ENCODE data around the gene L3MBTL4. TPM values are rescaled to one million over a fixed set of nuclear protein-coding genes. Genes with fewer than 3 reads are reported as not detected.

The L3MBTL4 gene
- polyA plus RNA-seq, 1 donor from 2014 or later: 0.61 TPM

DNA sequence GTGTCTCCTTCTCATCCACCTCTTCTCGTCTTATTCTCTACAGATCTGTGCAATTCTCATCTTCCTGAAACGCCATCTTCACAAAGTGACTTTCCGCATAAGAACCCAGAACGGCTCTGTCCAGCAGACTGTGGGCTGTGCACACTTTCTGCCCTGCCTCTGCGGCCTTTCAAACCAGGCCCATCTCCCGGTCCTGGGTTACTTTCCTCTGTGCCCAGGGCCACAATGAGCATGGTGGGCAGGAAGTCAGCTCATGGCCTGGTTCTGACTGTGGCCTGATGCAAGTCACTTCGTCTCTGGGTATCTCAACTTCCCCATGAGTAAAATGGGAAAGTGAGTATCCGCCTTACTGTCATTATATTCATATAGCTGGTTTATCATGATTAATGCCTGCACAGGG lies 447.7 kb downstream of the L3MBTL4 start:
- no peak overlapping the region for H3K27ac Mint-ChIP-seq
- H3K36me3 Mint-ChIP-seq: no peaks in the 10 kb centered on the region
- peaks cover 2% of the 10 kb centered on the region for H3K27me3 Mint-ChIP-seq
- H3K4me3 Mint-ChIP-seq: no peak overlapping the region
- peaks cover 0 to under 1% (median 0%) of the 10 kb centered on the region in 3 donors for H3K4me1 Mint-ChIP-seq
- no peaks in the 10 kb centered on the region for H3K9me3 Mint-ChIP-seq

- no peaks in the 10 kb centered on the region for H3K4me1 Mint-ChIP-seq
- peaks cover 2% of the 10 kb centered on the region for H3K27me3 Mint-ChIP-seq
- H3K36me3 Mint-ChIP-seq: no peaks in the 10 kb centered on the region
- no peak overlapping the region for H3K27ac Mint-ChIP-seq
- H3K4me3 Mint-ChIP-seq: no peak overlapping the region
- no peaks in the 10 kb centered on the region for H3K9me3 Mint-ChIP-seq
Observed at GRCh38 chr18:5966514-5966913, 448.2 kb downstream of the L3MBTL4 start.

GRCh38 chr18:5964996-5965395 lies 449.7 kb downstream of the L3MBTL4 start:
- Mint-ChIP-seq H3K9me3 (no peaks in the 10 kb centered on the region), H3K27me3 (no peaks in the 10 kb centered on the region), H3K4me3 (no peak overlapping the region), H3K27ac (no peak overlapping the region), H3K36me3 (no peaks in the 10 kb centered on the region), H3K4me1 (no peaks in the 10 kb centered on the region)

- Mint-ChIP-seq H3K4me3 (no peak overlapping the region), H3K27ac (no peak overlapping the region), H3K4me1 (no peaks in the 10 kb centered on the region), H3K9me3 (no peaks in the 10 kb centered on the region), H3K27me3 (no peaks in the 10 kb centered on the region), H3K36me3 (no peaks in the 10 kb centered on the region)
Observed at GRCh38 chr18:5964596-5964995, 450.1 kb downstream of the L3MBTL4 start.

DNA sequence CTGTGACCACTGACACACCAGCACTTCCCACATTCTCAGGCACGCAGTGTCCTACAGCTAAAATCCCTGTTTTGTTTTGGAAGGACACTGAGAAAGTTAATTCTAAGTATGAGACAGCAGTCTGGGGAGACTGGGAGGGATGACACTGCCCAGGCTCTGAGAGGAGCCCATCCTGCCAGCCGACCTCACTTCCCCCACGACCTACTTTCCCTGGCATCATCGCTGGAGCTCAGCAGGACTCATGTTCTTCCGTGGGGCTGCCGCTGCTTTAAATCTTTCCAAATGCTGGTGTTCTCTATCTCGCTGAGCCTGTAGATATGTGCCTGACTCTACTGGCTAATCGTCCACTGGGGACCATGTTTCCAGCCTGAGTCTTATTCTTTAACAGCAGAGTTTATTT lies 450.6 kb downstream of the L3MBTL4 start:
- Mint-ChIP-seq H3K27ac (no peak overlapping the region), H3K36me3 (no peaks in the 10 kb centered on the region), H3K27me3 (no peaks in the 10 kb centered on the region), H3K4me3 (no peak overlapping the region), H3K4me1 (no peaks in the 10 kb centered on the region), H3K9me3 (no peaks in the 10 kb centered on the region)

DNA sequence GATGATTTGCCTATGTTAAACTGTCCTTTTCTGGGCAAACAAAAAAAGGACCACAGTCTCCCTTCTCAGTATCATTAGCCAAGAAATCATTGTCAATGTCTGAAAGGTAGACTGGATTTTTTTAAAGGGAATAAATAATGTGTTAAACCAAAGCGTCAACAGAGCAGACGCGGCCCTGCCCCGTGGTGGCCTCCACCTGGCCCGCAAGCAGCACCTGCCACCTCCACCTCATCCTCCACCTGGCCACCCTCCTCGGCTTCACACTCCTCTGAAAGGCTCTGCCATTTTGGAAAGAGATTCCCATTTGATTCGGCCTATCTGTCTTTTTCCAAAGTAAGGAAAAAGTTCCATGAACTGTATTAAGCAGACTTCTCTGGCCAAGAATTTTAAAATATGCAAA lies 451.4 kb downstream of the L3MBTL4 start:
- H3K9me3 Mint-ChIP-seq: no peaks in the 10 kb centered on the region
- no peaks in the 10 kb centered on the region for H3K36me3 Mint-ChIP-seq
- H3K4me1 Mint-ChIP-seq: no peaks in the 10 kb centered on the region
- H3K4me3 Mint-ChIP-seq: no peak overlapping the region
- H3K27me3 Mint-ChIP-seq: no peaks in the 10 kb centered on the region
- no peak overlapping the region for H3K27ac Mint-ChIP-seq

DNA sequence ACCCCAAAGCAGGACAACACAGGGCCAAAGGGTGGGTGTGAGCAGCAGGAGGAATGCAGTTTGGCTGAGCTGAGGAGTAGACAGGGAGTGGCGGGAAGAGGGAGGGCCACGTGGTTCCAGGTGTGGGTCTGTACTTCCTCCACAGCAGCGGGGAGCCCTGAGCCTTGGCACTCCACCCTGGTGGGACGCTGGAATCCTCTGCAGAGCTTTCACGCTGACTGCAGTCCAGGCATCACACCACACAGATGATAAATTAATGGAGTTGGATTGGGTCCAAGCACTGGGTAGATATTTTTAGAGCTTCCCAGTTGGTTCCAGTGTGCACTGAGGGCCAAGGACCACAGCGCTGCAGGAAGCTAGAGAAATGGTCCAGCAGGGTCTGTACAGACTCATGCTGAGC lies 452.3 kb downstream of the L3MBTL4 start:
- Mint-ChIP-seq H3K27me3 (no peaks in the 10 kb centered on the region), H3K36me3 (no peaks in the 10 kb centered on the region), H3K27ac (no peak overlapping the region), H3K4me3 (no peak overlapping the region), H3K4me1 (no peaks in the 10 kb centered on the region), H3K9me3 (no peaks in the 10 kb centered on the region)

- no peaks in the 10 kb centered on the region for H3K4me1 Mint-ChIP-seq
- H3K27ac Mint-ChIP-seq: no peak overlapping the region
- H3K9me3 Mint-ChIP-seq: no peaks in the 10 kb centered on the region
- no peaks in the 10 kb centered on the region for H3K27me3 Mint-ChIP-seq
- no peak overlapping the region for H3K4me3 Mint-ChIP-seq
- no peaks in the 10 kb centered on the region for H3K36me3 Mint-ChIP-seq
Observed at GRCh38 chr18:5961828-5962150, 452.9 kb downstream of the L3MBTL4 start.

DNA sequence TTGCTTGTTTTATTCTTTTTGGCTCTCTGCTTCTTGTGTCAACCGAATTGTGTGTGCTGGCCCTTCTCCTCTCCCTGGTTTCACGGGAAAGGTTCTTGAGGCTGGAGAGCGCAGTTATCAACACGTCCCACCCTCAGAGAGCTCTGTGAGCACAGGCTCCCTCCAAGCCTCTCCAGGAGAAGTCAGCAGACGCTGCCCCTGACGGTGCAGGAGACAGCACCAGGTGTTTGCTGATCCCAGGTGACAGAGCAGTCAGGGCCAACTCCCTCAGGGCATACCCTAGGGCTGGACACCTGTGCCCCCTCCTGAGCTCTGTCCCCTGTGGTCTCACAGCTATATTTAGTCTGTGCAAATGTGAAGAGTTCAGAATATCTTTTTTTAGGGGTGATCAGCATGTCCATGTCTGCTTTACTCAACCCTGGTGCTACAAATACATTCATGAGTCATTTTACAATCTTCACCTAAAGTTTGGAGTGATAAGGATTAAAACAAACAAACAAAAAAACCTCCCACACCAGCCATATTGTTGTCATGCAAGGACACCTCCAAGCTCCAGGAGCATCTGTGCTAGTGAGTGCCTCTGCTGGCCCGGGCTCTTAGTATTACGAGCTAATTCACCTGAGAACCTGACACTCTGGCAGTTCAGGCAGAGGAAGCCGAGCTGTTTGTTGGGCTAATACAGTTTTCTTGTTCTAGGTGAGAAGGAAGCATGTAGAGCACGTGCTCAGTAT lies 453.4 kb downstream of the L3MBTL4 start:
- Mint-ChIP-seq H3K9me3 (no peaks in the 10 kb centered on the region), H3K4me3 (no peak overlapping the region), H3K27ac (no peak overlapping the region), H3K4me1 (no peaks in the 10 kb centered on the region), H3K27me3 (no peaks in the 10 kb centered on the region), H3K36me3 (no peaks in the 10 kb centered on the region)

- H3K4me3 Mint-ChIP-seq: no peak overlapping the region
- H3K9me3 Mint-ChIP-seq: no peaks in the 10 kb centered on the region
- no peaks in the 10 kb centered on the region for H3K36me3 Mint-ChIP-seq
- H3K27me3 Mint-ChIP-seq: no peaks in the 10 kb centered on the region
- H3K27ac Mint-ChIP-seq: no peak overlapping the region
- no peaks in the 10 kb centered on the region for H3K4me1 Mint-ChIP-seq
Observed at GRCh38 chr18:5958822-5959221, 455.9 kb downstream of the L3MBTL4 start.

- no peak overlapping the region for H3K27ac Mint-ChIP-seq
- H3K4me3 Mint-ChIP-seq: peak overlapping the region in 1 of 4 donors; percentile 39
- no peaks in the 10 kb centered on the region for H3K9me3 Mint-ChIP-seq
- H3K36me3 Mint-ChIP-seq: peaks cover 1% of the 10 kb centered on the region
- no peaks in the 10 kb centered on the region for H3K4me1 Mint-ChIP-seq
- H3K27me3 Mint-ChIP-seq: no peaks in the 10 kb centered on the region
Observed at GRCh38 chr18:5955861-5956260, 458.9 kb downstream of the L3MBTL4 start.

DNA sequence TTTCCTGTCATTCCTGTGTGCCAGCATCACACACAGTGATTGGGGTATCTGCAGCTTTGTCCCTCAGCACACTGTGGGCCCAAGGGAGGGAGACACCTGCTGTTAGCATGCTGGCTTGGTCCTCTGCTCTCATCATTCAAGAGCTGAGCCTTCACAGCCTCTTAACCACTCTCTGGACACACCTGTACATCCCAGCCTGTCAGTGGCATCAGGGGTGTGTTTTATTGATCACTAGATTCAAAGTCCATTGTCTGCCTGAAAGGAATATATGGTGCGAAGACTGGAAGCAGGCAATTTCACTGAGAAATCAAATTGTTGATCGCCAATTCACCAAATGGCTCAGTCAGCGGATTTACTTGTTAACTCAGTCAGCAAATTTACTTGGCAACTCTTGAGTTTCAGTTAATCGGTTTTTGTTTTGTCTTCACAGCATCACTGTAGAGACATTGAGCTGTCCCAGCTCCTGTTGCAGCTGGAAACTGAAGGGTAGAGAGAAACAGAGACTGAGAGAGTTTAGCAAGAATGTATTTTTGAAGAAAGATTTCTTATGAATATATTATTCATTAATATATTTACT lies 463.1 kb downstream of the L3MBTL4 start:
- Mint-ChIP-seq H3K36me3 (peaks cover 1% of the 10 kb centered on the region), H3K9me3 (no peaks in the 10 kb centered on the region), H3K27me3 (no peaks in the 10 kb centered on the region), H3K4me1 (no peaks in the 10 kb centered on the region), H3K4me3 (no peak overlapping the region), H3K27ac (peak overlapping the region in 1 of 3 donors; percentile 73)

- Mint-ChIP-seq H3K27ac (no peak overlapping the region), H3K36me3 (peaks cover 1% of the 10 kb centered on the region), H3K9me3 (no peaks in the 10 kb centered on the region), H3K4me1 (no peaks in the 10 kb centered on the region), H3K4me3 (no peak overlapping the region), H3K27me3 (no peaks in the 10 kb centered on the region)
Observed at GRCh38 chr18:5948781-5949180, 465.9 kb downstream of the L3MBTL4 start.

DNA sequence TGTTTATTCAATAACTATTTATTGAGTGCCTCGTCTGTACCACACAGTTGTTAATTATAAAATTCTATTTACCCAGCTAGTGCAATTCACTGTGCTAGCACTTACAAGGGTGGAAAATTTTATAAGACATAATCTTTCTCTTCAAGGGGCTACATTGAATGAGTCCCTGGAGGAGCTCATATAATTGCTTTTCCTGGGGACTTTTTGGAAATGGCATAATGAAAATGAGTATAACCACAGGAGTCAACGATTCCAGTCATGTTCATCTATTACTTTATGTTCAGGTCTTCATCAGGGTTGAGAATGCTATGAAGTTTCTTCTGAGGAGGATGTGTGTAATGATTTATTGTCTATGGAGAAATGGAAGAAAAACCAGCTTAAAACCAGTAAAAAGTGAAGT lies 466.5 kb downstream of the L3MBTL4 start:
- no peaks in the 10 kb centered on the region for H3K36me3 Mint-ChIP-seq
- no peak overlapping the region for H3K27ac Mint-ChIP-seq
- H3K9me3 Mint-ChIP-seq: no peaks in the 10 kb centered on the region
- H3K4me1 Mint-ChIP-seq: no peaks in the 10 kb centered on the region
- no peaks in the 10 kb centered on the region for H3K27me3 Mint-ChIP-seq
- H3K4me3 Mint-ChIP-seq: no peak overlapping the region

- Mint-ChIP-seq H3K36me3 (no peaks in the 10 kb centered on the region), H3K9me3 (no peaks in the 10 kb centered on the region), H3K4me1 (no peaks in the 10 kb centered on the region)
Observed at GRCh38 chr18:5944448-5944847, 470.3 kb downstream of the L3MBTL4 start.

GRCh38 chr18:5943514-5943913 lies 471.2 kb downstream of the L3MBTL4 start:
- no peaks in the 10 kb centered on the region for H3K4me1 Mint-ChIP-seq
- no peaks in the 10 kb centered on the region for H3K36me3 Mint-ChIP-seq
- no peaks in the 10 kb centered on the region for H3K27me3 Mint-ChIP-seq
- H3K9me3 Mint-ChIP-seq: no peaks in the 10 kb centered on the region
- peak overlapping the region in 1 of 3 donors; percentile 24 for H3K27ac Mint-ChIP-seq
- no peak overlapping the region for H3K4me3 Mint-ChIP-seq

More at GRCh38 chr18:5944448-5944847, 470.3 kb downstream of the L3MBTL4 start:
- no peak overlapping the region for H3K4me3 Mint-ChIP-seq
- H3K27me3 Mint-ChIP-seq: no peaks in the 10 kb centered on the region
- H3K27ac Mint-ChIP-seq: no peak overlapping the region

Measured in IgD-negative memory B cell (primary cell).